ENCODE measurements around the gene SNRNP27.

GRCh38 chr2:69940691-69941090 is 46.9 kb downstream of the SNRNP27 start:
- TF ChIP-seq CTCF (IDR thresholded peaks at IDR 0.05): no peak
- TF ChIP-seq POLR2A (IDR thresholded peaks at IDR 0.05): no peak

Measured in ovary (tissue), 3 donors.